Right forelimb (tissue), 1 donor: ENCODE measurements around the gene OOSP4A.
"Not testable (repeated sequence)": the region's sequence is repeated elsewhere in the genome, so short reads cannot be mapped to it uniquely, and the experiment has no call there.

Source experiments
- DNase-seq: peaks from one replicate; pipeline ENCODE4 v3.0.0-alpha.2; 2018

Gene OOSP4A

GRCh38 chr11:59981106-59981770 lies 17.4 kb downstream of the OOSP4A start:
- no peak for DNase-seq

DNA sequence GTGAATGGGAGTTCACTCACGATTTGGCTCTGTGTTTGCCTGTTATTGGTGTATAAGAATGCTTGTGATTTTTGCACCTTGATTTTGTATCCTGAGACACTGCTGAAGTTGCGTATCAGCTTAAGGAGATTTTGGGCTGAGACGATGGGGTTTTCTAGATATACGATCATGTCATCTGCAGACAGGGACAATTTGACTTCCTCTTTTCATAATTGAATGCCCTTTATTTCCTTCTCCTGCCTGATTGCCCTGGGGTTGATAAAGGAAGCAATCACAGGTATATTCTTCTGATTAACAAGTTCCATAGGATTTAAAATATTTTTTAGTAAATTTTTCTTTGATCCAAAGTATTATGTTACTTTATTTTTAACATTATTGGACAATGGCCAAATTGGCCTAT lies 18.2 kb downstream of the OOSP4A start:
- not testable (repeated sequence) for DNase-seq

GRCh38 chr11:59983212-59983611 lies 19.4 kb downstream of the OOSP4A start:
- no peak for DNase-seq

DNA sequence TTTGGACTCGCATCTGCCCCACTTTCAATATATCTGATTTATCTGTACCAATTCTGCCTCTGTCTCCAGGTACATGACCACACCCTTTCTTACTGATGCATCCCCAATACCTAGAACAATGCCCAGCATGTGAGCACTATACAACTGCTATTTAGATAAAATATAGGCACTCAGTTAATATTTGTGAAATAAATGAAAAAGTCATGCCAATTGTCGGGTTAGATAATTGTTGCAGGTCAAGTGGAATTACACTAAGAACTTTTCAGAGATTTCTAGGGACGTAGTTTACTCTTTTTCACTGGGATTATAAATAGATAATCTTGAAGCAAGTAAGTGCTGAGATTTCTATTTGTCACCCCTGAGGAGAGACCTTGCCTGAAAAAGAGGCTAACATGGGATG lies 20.5 kb downstream of the OOSP4A start:
- DNase-seq, result no peak

GRCh38 chr11:59990421-59990820 lies 26.6 kb downstream of the OOSP4A start:
- DNase-seq, result no peak

GRCh38 chr11:59992425-59992824 lies 28.6 kb downstream of the OOSP4A start:
- no peak for DNase-seq

DNA sequence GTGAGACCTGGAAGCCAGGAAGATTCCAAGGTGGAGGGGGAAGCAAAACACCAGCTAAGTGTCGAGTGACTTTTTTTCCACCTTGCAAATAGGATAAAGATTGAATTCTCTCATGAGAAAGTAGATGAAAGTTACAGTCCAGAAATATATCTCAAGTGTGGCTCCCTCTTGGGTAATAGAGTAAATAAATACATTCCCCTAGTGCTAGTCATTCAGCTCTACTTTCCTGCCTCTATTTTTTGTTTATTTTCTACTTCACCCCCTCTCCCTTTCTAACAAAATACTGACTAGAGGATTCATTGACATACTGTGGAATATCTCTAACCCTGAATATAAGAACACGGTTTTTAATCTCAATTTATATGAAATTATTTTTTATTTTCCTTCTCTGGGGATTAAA lies 34.0 kb downstream of the OOSP4A start:
- DNase-seq, result no peak

DNA sequence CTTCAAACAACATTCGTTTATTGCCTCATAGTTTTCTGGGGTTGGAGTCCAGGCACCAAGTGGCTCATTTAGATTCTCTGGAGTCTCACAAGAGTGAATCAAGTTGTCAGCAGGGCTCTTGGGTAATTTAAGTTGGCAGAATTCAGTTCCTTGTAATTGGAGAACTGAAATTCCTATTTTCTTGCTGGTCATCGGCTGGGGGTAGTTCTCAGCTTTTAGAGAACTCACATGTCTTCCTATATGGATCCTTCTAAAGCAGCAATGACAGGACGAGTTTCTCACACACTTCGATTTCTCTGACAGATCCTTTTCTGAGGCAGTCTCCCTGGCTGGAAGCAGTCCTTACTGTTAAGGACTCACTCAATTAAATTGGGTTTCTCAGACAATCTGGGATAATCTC lies 35.9 kb downstream of the OOSP4A start:
- no peak for DNase-seq

GRCh38 chr11:60003729-60004128 lies 39.9 kb downstream of the OOSP4A start:
- DNase-seq, result no peak

DNA sequence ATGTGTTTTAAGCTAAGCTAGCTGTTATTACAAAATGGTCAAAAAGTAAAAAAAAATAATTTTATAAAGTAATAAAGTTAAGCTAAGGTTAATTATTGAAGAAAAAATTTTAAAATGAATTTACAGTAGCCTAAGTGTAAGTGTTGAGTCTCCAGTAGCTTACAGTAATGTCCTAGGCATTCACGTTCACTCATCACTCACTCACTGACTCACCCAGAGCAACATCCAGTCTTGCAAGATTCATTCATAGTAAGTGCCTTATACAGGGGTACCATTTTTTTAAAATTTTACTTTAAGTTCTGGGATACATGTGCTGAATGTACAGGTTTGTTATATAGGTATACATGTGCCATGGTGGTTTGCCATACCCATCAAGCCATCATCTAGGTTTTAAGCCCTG lies 41.5 kb downstream of the OOSP4A start:
- DNase-seq, result no peak

- no peak for DNase-seq
Measured at GRCh38 chr11:60016881-60017280, 53.0 kb downstream of the OOSP4A start, which contains the start of gene OOSP4B. OOSP4B (plus strand) TSS chr11:60017181.

DNA sequence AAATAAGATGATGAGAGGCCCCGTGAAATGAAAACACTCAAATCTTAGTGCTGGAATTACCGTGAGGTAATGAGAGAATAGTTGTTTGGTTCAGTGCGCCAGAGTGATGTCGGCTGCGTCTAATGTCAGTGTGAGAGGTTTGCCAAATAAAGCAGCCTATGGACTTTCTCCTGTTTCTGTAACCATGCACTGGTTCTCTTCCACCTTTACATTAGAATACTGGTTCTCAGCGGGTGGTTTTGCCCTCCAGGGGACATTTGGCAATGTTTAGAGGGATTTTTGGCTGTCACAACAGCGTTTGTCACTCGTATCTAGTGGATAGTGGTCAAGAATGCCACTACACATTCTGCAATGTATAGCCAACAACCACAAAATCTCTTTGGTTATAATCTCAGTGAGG lies 54.2 kb downstream of the OOSP4A start:
- no peak for DNase-seq
